Stimulated activated CD8-positive, alpha-beta memory T cell treated with anti-CD3 and anti-CD28 coated beads, Interleukin-7, amount 100 ng/mL, for 24 hours (primary cell): ENCODE data around the gene ALDOB.

Experiments used
- DNase-seq: peaks from one replicate; pipeline ENCODE4 v3.0.0-alpha.2; 2020; ENCODE audit warnings: low read depth

The ALDOB gene

GRCh38 chr9:101455656-101456240, 20.2 kb upstream of the ALDOB start:
- no peak for DNase-seq

GRCh38 chr9:101453776-101454570, 18.4 kb upstream of the ALDOB start:
- no peak for DNase-seq

GRCh38 chr9:101451498-101451897, 15.9 kb upstream of the ALDOB start:
- DNase-seq: no peak

- DNase-seq: no peak
Measured at GRCh38 chr9:101450931-101451330, 15.4 kb upstream of the ALDOB start.

GRCh38 chr9:101449071-101449721, 13.6 kb upstream of the ALDOB start:
- peak; percentile 17 for DNase-seq

- DNase-seq: no peak
Measured at GRCh38 chr9:101448680-101449070, 13.1 kb upstream of the ALDOB start.

GRCh38 chr9:101446732-101447131, 11.2 kb upstream of the ALDOB start:
- no peak for DNase-seq

- no peak for DNase-seq
Measured at GRCh38 chr9:101445353-101446029, 9.9 kb upstream of the ALDOB start.

GRCh38 chr9:101443364-101443771, 7.8 kb upstream of the ALDOB start:
- DNase-seq: no peak

- no peak for DNase-seq
Measured at GRCh38 chr9:101442736-101443135, 7.2 kb upstream of the ALDOB start.

GRCh38 chr9:101442318-101442717, 6.7 kb upstream of the ALDOB start:
- DNase-seq: no peak

- DNase-seq: no peak
Measured at GRCh38 chr9:101440714-101441230, 5.2 kb upstream of the ALDOB start.

GRCh38 chr9:101438523-101438922, 2.9 kb upstream of the ALDOB start:
- DNase-seq: no peak

- no peak for DNase-seq
Measured at GRCh38 chr9:101437806-101438232, 2.2 kb upstream of the ALDOB start.

GRCh38 chr9:101434998-101435397, 576 bp downstream of the ALDOB start:
- DNase-seq: no peak

GRCh38 chr9:101433229-101433628, 2.3 kb downstream of the ALDOB start:
- no peak for DNase-seq

- no peak for DNase-seq
Measured at GRCh38 chr9:101432740-101433139, 2.8 kb downstream of the ALDOB start.

- no peak for DNase-seq
Measured at GRCh38 chr9:101432171-101432570, 3.4 kb downstream of the ALDOB start.

- no peak for DNase-seq
Measured at GRCh38 chr9:101429736-101430135, 5.8 kb downstream of the ALDOB start.

- DNase-seq: no peak
Measured at GRCh38 chr9:101428909-101429308, 6.7 kb downstream of the ALDOB start.

GRCh38 chr9:101427957-101428655, 7.5 kb downstream of the ALDOB start:
- no peak for DNase-seq

GRCh38 chr9:101427358-101427757, 8.2 kb downstream of the ALDOB start:
- DNase-seq: no peak
